HG03196 (cell line): ENCODE measurements around the gene TMEM140.
"Not testable (repeated sequence)": the region's sequence is repeated elsewhere in the genome, so short reads cannot be mapped to it uniquely, and the experiment has no call there.

ENCODE experiments used
- ATAC-seq: cut with Tn5 transposase; IDR thresholded peaks from one replicate; pipeline ENCODE4 v1.9.1; 2021; ENCODE audit not compliant: unreplicated experiment

TMEM140 gene

DNA sequence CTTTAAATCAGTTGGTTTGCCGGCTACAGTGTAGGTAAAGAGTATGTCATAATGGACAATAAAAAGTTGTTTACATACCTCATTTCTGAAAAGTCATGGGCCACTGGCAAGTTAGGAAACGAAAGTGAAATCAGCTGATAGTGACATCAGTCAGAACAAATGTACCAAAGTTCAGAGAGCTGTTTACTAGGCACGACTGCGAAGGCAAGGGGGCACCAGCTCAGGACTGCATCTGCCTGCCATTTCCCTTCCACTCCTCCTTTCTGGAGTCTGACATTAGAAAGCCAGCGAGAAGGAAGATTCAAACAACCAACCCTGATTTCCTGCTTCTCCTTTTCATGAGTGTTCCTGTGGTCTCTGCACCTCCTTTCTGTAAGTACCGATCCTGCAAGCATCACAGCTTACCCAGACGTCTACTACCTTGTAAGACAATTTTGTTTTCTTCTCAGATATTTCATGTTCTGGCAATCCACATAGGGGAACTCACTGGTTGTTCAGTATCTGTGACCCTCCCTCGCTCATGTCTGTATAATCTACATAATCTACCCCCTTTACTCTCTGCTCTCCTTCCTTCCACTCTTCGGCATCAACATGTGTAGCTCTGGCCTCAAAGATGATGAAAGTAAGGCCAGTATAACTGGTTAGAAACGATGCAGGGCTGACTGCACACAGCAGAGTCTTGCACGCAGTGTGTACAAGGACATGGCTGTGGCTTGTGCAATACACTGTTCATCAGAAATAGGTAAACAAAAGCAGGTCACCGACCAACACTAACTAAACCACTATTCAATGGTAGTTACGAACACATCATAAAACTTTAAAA lies at the start of gene TMEM140:
TMEM140 (plus strand) TSS at position 174 of the 823 bp plus-strand sequence. CDS start 16,370 bp downstream, outside the sequence.
- ATAC-seq = peak; percentile 76

DNA sequence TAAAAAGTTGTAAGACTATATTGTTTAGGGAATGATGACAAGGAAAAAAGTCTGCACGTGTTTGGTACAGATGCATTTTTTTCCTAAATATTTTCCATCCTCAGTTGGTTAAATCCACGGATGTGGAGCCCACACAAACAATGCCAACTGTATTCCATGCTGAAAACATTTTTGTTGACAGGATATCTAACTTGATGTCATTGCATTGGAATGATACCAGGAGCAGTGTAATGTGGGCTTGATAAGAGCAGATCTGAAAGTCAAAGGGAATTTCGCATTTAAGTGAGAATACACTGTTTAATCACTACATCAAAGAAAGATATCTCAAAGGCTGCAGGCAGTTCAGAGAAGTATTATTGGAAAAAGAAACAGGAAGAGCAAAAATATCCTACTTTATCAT lies 49.5 kb upstream of the TMEM140 start:
- ATAC-seq = no peak

DNA sequence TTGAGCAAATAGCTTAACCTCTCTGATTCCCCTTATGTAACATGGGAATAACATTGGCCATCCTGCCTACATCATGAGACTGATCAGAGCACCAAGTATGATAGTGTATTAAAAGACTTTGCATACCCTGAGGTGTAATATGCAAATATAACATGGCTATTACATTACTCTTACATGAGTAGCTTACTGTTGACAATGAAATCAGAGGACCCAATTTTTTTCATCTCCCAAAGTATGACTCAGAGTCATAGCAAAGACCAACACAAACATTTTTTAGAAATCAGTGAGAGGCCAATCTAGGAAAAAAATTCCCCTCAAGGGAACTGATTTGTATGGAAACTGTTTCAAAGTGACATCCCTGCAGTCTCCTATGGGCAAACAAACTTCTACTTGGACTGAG lies 47.0 kb upstream of the TMEM140 start:
- ATAC-seq = no peak

DNA sequence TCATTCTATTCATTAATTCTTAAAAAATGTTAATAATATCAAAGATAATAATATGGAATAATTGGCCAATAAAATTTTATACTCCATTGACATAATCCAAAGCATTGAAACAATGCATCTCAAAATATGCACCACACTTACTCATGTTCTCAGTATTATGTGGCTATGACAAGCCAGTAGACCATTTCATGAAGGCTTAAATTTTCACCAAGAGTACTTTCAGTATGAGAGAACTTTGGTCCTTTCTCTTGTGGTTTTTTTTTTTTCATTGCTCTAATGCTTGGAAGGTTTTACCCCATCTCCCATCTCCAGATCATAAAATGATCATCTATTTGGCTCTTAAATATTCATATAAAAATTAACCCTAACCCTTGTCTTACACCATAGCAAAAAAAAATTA lies 45.5 kb upstream of the TMEM140 start:
- ATAC-seq = peak; percentile 89

DNA sequence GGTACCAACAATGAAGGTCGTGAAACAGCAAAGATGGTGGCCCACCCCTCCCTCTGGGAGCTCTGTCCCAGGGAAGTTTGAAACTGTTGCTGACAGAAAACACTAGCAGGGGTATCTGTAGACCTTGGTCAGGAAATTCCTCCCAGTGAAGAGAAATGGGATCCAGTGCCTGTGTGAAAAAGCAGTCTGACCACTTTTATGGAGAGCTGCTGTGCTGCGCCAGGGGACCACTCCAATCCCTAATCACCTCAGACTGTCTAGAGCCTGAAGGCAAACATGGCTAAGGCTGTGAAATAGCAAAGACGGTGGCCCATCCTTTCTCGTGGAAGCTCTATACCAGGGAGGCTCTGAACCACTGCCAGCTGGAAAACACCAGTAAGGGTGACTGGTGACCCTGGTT lies 38.3 kb upstream of the TMEM140 start:
- no peak for ATAC-seq

DNA sequence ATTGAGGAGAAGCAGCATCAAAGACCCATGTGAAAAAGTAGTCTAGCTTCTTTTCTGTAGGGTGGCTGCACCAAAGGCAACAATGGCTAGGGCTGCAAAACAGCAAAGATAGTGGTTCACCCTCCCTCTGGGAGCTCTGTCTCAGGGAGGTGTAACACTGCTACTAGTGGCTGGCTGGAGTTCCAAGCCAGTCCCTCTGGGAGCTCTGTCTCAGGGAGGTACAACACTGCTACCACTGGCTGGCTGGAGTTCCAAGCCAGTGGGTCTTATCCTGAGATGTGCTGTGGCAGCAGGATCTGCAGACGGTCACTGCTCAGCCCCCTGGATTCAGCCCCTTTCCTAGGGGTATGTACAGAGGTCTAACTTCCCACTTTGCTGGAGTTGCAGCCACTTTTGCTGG lies 37.9 kb upstream of the TMEM140 start:
- ATAC-seq = no peak

DNA sequence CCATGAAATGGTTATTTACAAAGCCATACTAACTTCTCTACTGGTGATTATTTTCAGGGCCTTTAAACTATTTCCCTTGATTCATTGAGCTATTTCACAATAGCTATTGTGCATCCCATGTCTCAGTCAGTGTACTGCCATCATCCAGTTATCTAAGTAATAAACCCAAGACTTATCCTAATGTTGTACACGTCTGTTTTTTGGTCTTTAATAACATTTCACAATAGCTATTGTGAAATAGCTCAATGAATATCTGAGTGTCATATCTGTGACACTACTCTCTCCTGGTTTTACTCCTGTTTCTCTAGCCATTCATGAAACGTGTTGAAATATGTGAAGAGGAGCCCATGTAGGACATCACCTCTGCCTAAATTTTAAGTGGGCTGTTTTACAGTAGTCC lies 36.5 kb upstream of the TMEM140 start:
- no peak for ATAC-seq

DNA sequence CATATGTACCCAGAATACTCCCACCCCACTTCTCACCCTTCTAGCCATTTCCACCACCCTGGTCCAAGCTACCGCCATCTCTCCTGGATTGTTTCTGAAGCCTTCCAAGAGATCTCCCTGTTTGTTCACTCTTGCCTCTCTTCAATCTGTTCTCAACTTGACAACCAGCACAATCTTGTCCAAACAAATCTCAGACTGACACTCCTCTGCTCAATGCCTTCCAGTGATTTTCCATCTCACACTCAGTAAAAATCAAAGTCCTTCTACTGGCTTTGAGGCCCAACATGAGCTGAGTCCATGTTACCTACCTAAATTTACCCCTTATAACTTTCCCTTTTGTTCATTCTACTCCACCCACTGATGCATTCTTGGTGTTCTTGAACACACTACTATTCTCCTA lies 33.2 kb upstream of the TMEM140 start:
- ATAC-seq = no peak

DNA sequence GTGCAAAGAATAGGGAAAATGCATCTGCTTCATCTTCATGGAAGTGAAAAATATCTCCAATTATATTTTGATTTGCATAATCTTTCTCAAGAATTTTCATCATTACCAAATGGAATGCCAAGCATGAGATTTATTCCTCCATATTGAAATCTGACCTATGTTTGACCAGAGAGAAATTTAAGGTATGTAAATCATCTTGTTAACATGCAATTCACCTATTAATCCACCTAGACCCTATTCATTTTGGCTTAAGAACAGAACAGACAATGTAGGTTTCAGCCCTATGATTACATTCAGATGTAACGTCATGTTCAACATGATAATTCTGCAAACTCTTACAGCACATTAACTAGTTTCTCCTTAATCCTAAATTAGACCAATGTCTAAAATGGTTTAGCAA lies 30.8 kb upstream of the TMEM140 start:
- ATAC-seq = no peak

DNA sequence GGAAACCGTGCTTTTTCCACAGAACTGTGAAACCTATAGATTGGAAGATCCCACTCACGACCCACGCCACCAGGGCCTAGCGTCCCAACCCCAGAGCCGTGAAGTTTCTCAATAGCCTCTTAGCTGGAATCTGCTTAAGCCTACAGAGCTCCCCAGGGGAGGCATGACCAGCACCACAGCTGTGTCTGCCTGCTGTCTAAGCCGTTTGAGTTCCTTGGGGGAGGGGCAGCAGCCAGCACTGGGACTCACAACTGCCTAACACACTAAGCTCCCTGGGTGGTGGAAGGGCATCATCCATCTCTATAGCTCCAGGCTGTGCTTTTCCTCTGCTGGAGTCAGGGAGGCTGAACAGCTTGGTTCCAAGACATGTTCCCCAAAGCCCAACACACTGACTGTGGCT lies 26.0 kb upstream of the TMEM140 start:
- no peak for ATAC-seq

DNA sequence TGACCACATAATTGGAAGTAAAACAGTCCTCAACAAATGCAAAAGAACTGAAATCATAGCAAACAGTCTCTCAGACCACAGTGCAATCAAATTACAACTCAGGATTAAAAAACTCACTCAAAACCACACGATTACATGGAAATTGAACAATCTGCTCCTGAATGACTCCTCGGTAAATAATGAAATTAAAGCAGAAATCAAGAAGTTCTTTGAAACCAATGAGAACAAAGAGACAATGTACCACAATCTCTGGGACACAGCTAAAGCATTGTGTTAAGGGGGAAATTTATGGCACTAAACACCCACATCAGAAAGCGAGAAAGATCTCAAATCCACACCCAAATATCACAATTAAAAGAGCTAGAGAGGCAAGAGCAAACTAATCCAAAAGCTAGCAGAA lies 23.2 kb upstream of the TMEM140 start:
- ATAC-seq = not testable (repeated sequence)

DNA sequence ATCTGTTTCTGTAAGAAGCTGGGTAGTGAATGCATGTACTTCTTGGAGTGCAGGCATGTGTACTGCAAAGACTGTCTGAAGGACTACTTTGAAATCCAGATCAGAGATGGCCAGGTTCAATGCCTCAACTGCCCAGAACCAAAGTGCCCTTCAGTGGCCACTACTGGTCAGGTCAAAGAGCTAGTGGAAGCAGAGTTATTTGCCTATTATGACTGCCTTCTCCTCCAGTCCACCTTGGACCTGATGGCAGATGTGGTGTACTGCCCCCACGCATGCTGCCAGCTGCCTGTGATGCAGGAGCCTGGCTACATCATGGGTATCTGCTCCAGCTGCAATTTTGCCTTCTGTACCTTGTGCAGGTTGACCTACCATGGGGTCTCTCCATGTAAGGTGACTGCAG lies 18.9 kb upstream of the TMEM140 start:
- ATAC-seq = no peak

DNA sequence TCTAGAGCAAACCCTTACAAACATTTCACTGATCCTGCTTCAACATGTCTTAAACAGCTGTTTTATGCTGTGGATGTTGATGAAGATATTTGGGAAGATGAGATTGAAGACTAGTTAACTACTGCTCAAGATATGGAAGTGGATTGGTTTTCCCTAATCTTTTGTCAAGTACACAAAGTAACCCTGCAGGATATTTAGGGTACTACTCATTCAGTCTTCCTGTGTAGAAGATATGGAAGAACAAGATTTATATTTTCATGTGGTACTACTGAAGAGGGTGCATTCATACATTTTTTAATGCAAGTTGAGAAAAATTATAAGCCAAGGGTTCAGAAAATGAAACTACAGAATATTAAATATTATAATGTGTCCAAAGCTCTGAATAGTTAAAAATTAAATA lies 18.3 kb upstream of the TMEM140 start:
- no peak for ATAC-seq

DNA sequence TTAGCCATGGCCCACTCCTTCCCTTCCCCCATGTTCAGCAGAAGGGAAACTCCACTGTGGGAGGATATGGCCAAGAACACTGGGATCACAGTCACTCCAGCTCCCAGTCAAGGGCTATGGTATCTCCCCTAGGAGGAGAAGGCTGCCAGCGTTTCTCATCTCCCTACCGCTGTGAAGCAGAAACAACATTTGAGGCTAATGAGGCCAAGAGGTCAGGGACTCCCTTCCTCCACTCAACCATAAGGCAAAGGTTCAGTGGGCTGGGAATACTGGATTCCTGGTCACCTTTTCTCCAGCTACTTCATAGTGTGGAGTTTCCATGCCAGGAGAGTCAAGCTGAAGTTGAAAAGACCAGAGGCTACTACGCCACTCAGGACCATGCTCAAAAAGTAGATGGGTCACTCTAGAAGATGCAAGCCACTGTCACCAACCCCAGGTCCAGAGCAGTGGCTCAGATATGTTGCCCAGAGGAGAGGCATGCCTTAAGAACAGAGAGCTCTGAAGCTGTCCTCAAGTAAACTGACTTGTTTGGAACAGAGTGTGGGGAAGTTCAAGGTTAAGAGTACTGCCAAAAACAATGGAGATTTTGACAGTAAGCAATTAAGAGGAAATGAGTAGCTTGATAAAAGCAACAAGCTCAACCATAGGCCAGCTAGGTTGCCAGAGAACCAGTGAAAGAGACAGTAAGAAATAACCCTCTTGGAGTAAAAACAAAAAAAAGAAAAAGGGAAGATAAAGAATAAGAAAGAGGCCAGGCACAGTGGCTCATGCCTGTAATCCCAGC lies 3.8 kb upstream of the TMEM140 start:
- ATAC-seq = no peak

DNA sequence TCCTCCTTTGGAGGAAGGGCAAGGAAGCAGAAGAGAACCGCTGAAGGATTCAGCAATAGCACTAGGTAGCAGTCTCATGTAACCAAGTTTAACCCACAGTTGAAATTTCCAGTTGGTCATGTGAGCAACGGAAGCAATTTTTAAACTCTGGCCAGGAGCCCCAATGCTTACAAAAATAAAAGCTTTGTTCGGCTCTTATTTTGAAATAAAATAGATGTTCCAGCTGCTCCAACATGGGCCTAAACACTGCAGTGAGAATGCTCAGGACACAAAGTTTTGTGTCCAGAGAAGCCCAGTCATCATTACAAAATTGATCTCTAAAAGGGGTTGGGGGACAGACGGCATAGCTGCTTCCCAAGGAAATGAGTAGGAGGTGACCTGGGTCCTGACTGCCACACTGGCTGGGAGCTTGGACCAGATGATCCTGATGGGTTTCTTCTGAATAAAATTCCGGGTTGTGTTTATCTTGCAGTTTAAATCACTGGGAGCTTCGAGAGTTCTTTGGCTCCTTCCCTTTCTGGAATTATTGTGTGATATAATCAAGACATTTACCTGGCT lies 452 bp upstream of the TMEM140 start:
- no peak for ATAC-seq

DNA sequence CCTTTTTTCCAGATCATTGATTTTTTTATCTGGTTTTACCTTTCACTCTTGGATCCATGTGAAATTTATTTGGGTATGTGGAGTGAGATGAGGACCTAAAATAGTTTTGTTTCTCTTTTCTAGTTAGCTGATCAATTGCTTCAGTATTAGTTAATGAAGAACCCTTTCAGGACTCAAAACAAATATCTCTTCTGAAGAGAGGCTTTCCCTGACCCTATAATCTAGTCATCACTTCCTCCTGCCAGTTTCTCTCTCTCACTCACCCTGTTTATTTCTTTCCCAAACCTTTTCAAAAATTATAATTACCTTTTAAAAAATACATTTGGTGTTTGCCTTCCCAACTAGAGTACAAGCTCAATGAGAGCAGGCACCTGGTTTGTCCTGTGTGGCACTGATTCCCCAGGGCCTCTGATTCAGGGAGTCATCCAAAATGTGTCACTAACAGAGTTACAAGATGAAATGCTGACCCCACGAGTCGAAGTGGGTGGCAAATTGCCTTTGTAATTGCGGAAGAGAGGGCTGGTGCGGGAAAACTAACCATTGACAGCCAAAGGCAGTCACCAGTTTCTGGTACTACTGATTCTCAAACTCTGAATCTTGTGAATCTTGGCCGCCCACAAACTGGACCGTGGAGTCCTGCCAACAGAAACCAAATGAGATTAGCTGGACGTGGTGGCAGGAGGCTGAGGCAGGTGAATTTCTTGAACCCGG lies 2.4 kb downstream of the TMEM140 start:
- no peak for ATAC-seq

DNA sequence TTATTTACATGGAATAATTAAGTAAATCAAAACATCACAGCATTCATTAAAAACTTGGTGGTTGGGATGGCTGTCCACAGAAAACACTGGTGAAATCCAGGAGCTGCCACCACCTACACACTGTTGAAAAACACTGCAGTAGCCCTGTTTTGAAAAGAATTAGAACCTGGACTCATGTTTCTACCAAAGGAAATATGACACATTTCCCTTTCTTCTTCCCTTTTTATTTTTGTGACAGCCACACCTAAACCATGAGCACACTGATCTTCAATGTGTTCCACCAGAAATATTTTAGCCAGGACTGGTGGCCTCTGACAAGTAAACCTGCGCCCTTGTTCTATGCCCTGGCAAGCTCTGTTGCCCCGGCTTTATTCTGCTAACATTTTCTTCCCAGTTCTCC lies 3.3 kb downstream of the TMEM140 start:
- ATAC-seq = no peak

DNA sequence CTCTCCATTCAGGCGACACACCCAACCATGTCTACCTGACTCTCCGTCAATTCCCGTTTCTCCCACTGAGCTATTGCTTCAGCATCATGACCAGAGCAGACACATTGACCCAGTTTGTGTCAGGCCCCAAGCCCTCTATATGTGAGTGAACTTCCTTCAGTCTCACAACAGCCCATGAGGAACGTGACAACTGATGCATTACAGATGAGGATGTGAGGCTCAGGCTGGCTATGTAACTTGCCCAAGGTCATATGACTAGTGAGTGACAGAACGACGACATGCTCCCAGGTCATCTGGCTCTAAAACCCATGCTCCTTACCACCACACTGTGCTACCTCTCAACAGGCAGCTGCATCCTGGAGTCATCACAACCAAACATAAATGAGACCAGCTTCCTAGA lies 3.7 kb downstream of the TMEM140 start:
- no peak for ATAC-seq

DNA sequence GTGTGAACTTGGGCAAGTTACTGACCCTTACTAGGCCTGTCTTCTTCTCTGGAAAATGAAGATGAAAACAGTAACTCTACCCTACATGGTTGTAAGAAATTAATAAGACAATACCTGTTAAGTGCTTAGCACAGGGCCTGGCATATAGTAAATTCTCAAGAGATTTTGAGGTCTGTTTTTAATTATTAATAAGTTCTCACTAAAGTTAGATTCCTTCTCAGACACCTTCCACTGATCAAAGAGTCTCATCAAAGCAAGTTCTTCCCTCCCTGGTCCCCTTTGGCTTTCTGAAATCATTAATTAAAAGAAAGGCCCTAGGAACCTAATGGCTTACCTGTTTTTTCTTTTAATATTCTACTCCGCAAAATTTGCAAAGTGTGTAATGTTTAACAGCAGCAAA lies 4.6 kb downstream of the TMEM140 start:
- no peak for ATAC-seq

DNA sequence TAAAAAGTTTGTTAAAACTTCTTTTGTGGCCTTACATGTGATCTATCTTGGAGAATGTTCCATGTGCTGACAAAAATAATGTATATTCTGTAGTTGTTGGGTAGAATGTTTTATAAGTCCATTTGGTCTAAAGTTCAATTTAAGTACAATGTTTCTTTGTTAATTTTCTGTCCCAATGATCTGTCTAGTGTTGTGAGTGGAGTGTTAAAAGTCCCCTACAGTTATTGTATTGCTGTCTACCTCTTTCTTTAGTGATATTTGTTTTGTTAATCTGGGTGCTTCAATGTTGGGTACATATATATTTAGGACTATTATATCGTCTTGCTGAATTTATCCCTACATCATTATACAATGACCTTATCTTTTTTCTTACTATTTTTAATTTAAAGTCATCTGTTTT lies 6.9 kb downstream of the TMEM140 start:
- no peak for ATAC-seq

DNA sequence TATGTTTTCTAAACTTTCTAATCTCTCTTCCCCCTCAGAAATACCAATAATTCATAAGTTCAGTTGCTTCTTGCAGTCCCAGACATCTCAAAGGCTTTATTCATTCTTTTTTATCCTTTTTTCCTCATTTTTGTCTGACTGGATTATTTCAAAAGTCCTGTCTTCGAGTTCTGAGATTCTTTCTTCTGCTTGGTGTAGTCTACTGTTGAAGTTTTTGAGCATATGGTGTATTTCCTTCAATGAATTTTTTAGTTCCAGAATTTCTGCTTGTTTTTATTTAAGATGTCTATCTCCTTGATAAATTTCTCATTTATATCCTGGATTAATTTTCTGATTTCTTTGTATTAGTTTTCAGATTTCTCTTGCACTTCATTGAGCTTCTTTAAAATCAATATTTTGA lies 8.4 kb downstream of the TMEM140 start:
- no peak for ATAC-seq
